SKM-1 (cell line): ENCODE measurements around the gene RMDN3.

Source experiments
- DNase-seq: peaks from one replicate; lab custom pipeline; 2025; ENCODE audit not compliant: unreplicated experiment; lab: John Stamatoyannopoulos, UW

RMDN3 gene

GRCh38 chr15:40695469-40695890, 59.6 kb downstream of the RMDN3 start:
- no peak for DNase-seq

DNA sequence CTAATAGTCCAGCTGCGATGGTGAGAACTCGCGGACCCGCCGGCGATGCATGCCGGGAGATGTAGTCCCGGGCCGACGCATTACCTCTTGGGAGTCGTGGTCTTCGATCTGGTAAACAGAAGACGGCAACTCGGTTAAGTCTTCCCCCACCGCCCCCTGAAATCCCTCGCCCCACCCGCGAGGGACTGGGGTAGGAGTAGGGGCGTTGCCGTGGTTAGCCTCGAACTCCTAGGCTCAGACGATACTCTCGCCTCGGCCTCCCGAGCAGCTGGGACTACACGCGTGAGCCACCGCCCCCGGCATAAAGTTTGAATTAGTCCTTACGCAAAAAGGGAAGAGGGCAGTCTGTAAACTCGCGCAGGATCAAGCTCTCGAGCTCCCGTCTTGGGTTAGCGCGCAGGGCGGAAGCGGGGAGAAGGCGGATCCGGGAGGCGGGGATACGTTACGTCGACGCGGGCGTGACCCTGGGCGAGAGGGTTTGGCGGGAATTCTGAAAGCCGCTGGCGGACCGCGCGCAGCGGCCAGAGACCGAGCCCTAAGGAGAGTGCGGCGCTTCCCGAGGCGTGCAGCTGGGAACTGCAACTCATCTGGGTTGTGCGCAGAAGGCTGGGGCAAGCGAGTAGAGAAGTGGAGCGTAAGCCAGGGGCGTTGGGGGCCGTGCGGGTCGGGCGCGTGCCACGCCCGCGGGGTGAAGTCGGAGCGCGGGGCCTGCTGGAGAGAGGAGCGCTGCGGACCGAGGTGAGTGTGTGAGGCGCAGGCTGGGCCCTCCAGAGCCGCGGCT, 60.2 kb downstream of the RMDN3 start, which contains the start of gene RAD51:
TSS of gene RAD51 (plus strand) at position 487 of the 781 bp plus-strand sequence. CDS start 3,585 bp downstream, outside the sequence.
- peak; percentile 97 for DNase-seq

GRCh38 chr15:40693904-40694687, 61.0 kb downstream of the RMDN3 start:
- DNase-seq = no peak

DNA sequence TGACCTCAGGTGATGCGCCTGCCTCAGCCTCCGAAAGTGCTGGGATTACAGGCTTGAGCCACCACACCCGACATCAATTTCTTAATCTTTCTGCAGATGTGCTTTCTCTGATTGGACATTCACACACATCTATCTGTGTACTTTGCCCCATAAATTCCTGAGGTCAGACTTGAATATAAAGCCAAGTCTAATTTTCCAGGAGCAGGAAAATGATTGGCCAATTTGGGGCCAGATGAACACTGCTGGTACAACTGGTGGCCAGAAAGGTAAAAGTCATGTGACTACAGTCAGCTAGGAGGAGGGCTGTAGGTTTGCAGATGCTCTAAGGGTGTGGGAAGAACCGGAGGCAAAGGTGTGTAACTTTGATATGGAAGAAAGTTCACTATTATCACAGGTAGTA, 63.3 kb downstream of the RMDN3 start:
- DNase-seq = no peak

DNA sequence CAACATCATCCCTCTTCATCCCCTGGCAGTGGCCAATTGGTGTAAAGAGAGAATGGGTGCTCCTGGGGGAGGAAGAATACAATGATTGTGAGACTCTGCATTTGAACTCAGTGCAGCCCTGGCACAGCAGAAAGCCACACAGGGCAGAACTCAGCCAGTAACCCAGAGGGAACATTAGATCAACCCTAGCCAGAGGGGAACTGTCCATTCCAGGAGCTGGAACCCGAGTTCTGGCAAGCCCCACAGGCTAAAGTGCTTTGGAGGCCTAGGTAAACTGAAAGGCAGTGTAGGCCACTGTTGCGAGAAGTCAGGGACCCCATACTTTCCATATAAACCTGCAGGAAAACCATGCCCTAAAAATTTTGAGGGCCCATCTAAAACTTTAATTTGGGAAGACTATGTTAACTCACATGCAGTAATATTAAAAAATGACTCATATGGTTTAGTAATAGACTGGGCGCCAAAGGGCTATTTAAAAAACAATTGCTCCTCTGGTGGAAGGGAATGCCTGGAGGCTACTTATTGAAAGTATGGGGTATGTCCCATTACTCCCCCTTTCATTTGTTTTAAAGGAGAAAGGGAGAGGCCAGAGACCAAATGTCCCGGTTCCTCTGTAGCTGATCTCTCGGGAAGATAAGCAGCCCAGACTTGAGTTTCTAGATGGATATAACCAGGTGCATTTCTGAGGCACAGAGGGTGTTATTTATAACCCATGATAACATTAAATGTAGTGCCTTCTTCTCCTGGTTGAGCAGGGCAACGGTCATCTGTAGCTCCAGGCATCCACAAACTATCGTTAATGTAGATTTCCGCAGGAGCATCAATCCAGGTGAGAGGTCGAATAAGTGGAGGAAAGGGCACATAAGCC, 65.9 kb downstream of the RMDN3 start:
- no peak for DNase-seq
